Right kidney (tissue), 1 donor: Measurements from ENCODE around the gene NDP.
"Not testable (repeated sequence)": the region's sequence is repeated elsewhere in the genome, so short reads cannot be mapped to it uniquely, and the experiment has no call there.

Source experiments
- DNase-seq: peaks from one replicate; pipeline ENCODE4 v3.0.0-alpha.2; 2016

The NDP gene

DNA sequence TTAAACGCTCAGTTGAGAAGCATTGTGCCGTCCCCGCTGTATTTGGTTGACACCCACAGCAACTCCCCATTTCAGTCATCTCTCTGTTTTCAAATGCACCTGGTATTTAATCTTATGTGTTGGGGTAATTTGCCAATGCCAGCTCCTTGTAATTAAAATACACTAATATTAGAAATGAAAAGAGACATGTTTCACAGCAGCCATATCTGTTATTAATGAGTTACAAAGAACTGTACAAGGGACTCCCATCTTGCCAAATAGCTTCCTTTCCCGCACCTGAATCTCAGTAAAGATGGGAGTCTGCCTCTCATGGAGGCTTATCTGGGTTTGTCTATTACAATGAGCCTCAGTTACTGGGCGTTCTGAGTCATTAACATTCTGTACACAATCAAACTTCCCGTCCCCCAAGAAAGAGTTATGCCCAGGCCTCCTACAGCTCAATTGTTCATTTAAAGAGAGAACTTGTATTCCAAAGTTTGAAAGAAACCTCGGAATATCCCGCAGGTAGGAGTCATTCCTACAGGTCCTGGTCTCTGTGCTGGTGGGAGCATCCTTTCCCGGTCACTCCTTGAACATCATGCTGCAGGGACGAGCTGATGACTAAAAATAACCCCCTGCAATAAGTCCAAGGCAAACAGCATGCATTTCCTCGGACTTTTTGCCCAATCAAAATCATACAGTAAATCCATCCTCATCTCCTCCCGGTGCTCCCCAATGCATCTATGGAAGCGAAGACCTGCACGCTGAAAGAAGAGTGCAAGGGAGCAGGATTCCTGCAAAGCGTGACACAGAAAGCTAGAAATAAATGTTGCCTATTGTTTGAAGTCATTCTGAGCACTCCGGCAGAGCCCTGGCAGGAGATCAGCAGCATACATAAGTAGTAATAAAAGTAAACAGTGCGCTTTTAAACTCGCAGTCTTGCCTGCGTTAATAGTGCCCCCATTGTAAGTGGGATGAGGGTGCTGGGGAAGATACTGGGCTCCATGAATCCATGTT is 926 bp downstream of the NDP start:
- DNase-seq = peak; percentile 4

DNA sequence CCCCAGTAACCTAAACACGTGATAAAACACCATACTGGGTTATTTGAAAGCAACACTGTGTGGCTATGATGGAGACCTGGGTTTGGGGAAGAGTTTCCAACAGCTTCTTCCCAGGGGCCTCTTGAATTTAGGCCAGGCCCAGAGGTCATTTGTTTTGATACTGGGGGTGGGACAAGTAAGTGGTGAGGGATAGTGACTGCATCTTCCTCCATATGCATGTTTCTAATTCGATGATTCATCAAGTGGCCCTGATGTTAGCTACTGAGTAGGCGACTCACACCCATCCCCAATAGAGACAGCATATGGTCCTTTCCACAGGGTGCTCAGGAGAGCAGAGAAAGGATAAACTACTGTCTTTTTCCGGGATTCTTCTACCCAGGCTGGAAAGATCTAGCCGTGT is 2.7 kb downstream of the NDP start:
- no peak for DNase-seq

DNA sequence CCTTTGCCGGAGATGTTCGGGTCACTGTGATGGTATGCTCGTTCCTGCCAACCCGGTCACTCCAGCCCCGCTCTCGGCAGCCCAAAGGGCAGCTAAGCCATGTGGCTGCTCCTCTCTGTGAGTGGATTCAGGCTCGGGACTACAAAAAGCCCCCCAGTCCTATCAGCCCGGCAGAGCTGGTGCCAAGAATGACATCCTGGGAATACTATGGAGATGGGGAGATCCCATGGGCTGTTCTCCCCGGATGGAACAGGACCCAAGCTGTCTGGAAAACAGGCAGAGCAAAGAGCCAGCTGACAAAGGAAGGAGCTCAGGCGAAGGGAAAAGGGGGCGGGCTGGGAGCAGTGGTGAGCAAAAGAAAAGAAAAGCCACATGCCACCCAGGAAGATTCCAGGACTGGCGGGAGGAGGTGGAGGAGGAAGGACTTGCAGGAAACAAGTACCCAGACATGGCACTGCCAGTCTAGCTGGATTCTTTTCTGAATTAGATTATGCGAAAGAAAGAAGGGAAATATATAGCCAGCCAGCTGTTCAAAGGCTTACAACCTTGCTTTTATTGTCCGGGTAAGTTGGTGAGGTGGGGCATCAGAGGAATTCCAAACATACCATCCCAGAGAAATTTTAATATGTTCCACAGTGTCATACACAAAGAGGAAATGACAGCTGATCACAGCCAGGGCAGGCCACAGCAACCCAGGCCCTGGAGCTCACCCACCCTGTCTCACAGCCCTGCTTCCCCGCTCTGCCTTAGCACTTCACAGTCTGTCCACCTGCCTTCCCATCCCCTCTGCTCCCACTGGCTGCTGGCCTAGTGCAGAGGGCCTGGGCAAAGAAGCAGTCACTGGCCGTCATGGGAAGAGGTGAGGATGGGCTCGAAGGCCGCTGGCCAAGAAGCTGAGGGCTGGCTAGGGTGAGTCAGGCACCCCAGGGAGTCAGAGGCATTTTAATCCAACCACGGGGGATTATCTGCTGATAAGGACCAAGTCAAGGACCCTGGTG is 3.4 kb downstream of the NDP start:
- DNase-seq = no peak

GRCh38 chrX:43968359-43968781 is 4.8 kb downstream of the NDP start:
- DNase-seq = no peak

GRCh38 chrX:43964936-43965335 is 8.3 kb downstream of the NDP start:
- DNase-seq = no peak

DNA sequence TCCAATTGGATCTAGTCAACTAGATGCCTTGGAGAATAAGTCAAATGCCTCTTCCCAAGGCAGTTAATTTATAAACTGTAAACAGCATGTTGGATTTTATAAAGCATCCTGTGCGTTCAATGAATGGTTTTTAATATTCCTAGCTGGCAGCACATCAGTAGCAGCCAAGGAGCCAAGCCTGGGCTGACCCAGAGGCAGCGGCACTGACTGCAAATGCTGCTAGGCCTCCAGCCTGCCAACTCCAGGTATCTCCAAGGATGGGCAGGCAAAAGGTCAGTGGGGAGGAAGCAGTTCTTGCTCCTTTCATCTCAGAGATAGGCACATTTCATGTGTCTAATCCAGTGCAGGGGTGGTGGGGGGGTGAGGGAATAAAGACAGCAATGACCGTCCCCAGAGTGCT is 9.5 kb downstream of the NDP start:
- DNase-seq = no peak

DNA sequence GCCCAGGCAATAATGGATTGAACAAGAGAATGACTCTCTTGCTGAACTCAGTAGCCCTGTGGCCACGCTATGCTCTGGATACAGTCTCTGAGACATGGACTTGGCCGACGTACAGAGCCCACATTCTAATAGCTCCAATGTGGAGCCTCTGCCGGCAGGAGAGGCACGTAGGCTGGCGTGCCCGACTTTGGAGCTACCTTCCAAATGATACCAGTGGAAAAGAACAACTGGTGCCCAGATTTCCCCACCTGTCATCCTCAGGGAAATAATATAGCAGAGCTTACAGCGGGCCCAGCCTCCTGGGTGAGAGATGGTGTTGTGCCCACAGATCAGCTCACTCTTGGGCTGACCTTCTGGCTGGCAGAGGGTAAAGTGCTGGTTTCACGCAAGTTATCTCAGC is 10.6 kb downstream of the NDP start:
- no peak for DNase-seq

DNA sequence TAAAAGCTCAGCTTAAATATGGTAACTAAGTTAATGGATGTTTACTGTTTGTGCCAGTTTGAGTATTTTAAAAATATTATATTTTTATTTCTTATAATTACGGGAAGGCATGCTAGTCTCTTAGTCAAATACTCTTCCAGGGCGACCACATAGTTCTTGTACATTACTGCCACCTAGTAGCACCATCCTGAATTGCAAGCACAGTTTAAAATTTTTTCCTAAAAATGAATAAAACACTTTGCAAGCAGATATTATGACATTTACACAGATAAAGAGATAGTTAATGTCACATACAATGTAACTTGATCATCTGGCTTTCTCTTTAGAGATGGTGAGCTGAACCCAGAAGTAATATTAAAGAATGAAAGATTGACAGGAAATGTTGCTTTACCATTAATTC is 11.5 kb downstream of the NDP start:
- DNase-seq = no peak

- peak; percentile 8 for DNase-seq
These were observed 14.7 kb downstream of the NDP start for GRCh38 chrX:43958529-43958928.

- DNase-seq = no peak
These were observed 17.2 kb downstream of the NDP start for GRCh38 chrX:43956034-43956433.

GRCh38 chrX:43953218-43953617 is 20.0 kb downstream of the NDP start:
- no peak for DNase-seq

DNA sequence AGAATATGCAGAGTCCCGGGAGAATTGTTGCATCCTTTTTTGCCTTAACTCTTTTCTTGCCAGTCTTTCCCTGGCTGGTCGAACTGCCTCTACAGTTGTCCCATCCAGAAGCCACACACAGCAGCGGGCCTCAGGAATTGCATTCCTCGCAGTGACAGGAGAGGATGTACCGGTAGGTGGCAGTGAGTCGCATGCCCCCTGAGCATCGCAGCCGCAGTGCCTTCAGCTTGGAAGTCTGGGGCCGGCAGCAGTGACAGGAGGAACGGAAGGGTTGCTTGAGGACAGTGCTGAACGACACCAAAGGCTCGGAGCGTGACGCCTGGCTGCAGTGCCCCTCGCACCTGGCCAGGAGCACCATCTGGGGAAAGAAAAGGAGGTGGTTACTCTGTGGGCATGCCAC is 23.5 kb downstream of the NDP start:
- DNase-seq = peak; percentile 6

DNA sequence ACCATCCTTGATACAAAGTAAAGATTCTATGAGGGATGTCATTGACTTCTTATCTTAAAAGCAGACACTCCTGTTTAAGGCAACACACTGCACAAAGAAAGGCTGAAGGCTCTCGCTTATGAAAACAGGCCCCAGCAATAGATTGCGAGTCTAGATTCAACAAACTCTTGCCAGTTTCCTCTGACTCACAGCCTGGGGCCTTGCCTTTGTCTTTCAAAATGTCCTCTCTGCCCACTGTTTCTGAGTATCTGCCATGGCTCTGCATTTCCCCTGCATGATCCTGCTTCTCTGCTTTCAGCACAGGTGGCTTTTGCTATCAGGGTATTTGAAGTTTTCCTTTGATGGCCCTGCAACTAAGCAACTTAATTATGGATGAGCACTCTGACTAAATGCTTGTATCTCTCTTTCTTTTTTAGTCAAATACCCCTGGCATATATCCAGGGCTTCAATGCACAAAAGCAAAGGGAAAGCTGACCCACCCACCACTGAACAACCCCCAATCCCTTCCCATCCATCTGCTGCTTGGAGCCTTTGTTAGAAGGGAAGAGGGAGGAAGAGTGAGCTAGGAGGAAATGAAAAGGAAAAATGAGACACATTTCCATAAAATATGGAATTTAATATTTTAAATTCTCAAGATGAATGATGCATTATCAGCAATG is 32.2 kb downstream of the NDP start:
- no peak for DNase-seq

- no peak for DNase-seq
These were observed 33.8 kb downstream of the NDP start for GRCh38 chrX:43939187-43939926.

GRCh38 chrX:43922032-43922431 is 51.2 kb downstream of the NDP start:
- not testable (repeated sequence) for DNase-seq

DNA sequence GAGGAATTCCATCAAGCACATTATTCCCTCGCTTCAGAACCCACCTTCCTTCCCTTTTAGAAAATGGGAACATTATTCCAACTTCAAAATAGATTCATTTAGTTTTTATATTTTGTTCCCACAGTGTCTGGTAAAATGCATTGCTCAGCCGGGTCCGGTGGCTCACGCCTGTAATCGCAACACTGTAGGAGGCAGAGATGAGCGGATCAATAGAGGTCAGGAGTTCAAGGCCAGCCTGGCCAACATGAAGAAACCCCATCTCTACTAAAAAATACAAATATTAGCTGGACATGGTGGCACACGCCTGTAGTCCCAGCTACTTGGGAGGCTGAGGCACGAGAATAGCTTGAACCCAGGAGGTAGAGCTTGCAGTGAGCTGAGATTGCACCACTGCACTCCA is 62.4 kb downstream of the NDP start:
- not testable (repeated sequence) for DNase-seq

- DNase-seq = no peak
These were observed 63.2 kb downstream of the NDP start for GRCh38 chrX:43910012-43910411.

- no peak for DNase-seq
These were observed 64.0 kb downstream of the NDP start for GRCh38 chrX:43909141-43909540.

GRCh38 chrX:43899878-43900815 is 73.0 kb downstream of the NDP start:
- no peak for DNase-seq
